OCI-LY1 (cell line): Measurements from ENCODE around the gene COL11A2.

Experiments
- H2AFZ ChIP-seq: fragments of 200-600 bp; sonication (generic), shearing (Covaris generic); 2 replicates; pipeline ENCODE4 v1.6.0; 2014; ENCODE audit warnings: antibody characterized with exemption, mild to moderate bottlenecking, low read length
- H3F3A ChIP-seq: fragments of 200-600 bp; sonication (generic), shearing (Covaris generic); 2 replicates; pipeline ENCODE4 v1.6.0; 2014; ENCODE audit warnings: mild to moderate bottlenecking, antibody characterized with exemption, low read length, moderate library complexity; ENCODE audit not compliant: insufficient read depth
- H3K27ac ChIP-seq: fragments of 200-600 bp; sonication (generic); 2 replicates; pipeline ENCODE4 v1.5.1; 2014; ENCODE audit warnings: low read length, mixed run types, mild to moderate bottlenecking, low read depth; ENCODE audit not compliant: poor library complexity, severe bottlenecking
- H3K27me3 ChIP-seq: fragments of 200-600 bp; sonication (generic); 2 replicates; pipeline ENCODE4 v1.6.0; 2014; ENCODE audit warnings: antibody characterized with exemption, mild to moderate bottlenecking, low read length, moderate library complexity; ENCODE audit not compliant: insufficient read depth
- H3K36me3 ChIP-seq: fragments of 200-600 bp; sonication (generic); 2 replicates; pipeline ENCODE4 v1.6.1; 2014; ENCODE audit warnings: mild to moderate bottlenecking, antibody characterized with exemption, low read length, moderate library complexity, mixed read lengths; ENCODE audit not compliant: insufficient read depth
- H3K4me1 ChIP-seq: fragments of 200-600 bp; sonication (generic); 2 replicates; pipeline ENCODE4 v1.5.1; 2014; ENCODE audit warnings: mild to moderate bottlenecking, low read length, moderate library complexity; ENCODE audit not compliant: insufficient read depth, severe bottlenecking
- H3K4me2 ChIP-seq: fragments of 200-600 bp; sonication (generic), shearing (Covaris generic); 2 replicates; pipeline ENCODE4 v1.6.1; 2014; ENCODE audit warnings: low read length
- H3K4me3 ChIP-seq: fragments of 200-600 bp; sonication (generic); 2 replicates; pipeline ENCODE4 v1.5.1; 2014; ENCODE audit warnings: low read length, low read depth, mild to moderate bottlenecking, mixed read lengths; ENCODE audit not compliant: poor library complexity, severe bottlenecking
- H3K79me2 ChIP-seq: fragments of 200-600 bp; shearing (Covaris generic); 2 replicates; pipeline ENCODE4 v1.6.1; 2016; ENCODE audit warnings: mixed run types, low read length, mixed read lengths; ENCODE audit not compliant: insufficient read depth
- H3K9ac ChIP-seq: fragments of 200-600 bp; sonication (generic), shearing (Covaris generic); 2 replicates; pipeline ENCODE4 v1.6.1; 2014; ENCODE audit warnings: mild to moderate bottlenecking, low read length, mixed read lengths
- H3K9me2 ChIP-seq: fragments of 200-600 bp; sonication (generic), shearing (Covaris generic); 2 replicates; pipeline ENCODE4 v1.6.1; 2014; ENCODE audit warnings: low read depth, mild to moderate bottlenecking, low read length, mixed read lengths
- H3K9me3 ChIP-seq: fragments of 200-600 bp; shearing (Covaris generic); 2 replicates; pipeline ENCODE4 v1.6.1; 2014; ENCODE audit warnings: low read length, mixed read lengths
- H4K20me1 ChIP-seq: fragments of 200-600 bp; sonication (generic), shearing (Covaris generic); 2 replicates; pipeline ENCODE4 v1.6.0; 2016; ENCODE audit warnings: mild to moderate bottlenecking, low read length; ENCODE audit not compliant: insufficient read depth
- CTCF ChIP-seq: fragments of 200-600 bp; sonication (generic), shearing (Covaris generic); IDR thresholded peaks from 2 replicates; pipeline ENCODE4 v1.5.1; 2017; ENCODE audit warnings: mild to moderate bottlenecking, antibody characterized with exemption, low read length, moderate library complexity, mixed read lengths
- EZH2 ChIP-seq: fragments of 200-600 bp; sonication (generic), shearing (Covaris generic); IDR thresholded peaks from 2 replicates; pipeline ENCODE4 v1.8.0; 2017; ENCODE audit warnings: borderline replicate concordance, mixed run types, mild to moderate bottlenecking, antibody characterized with exemption, low read length, moderate library complexity, mixed read lengths

Gene COL11A2

GRCh38 chr6:33189164-33189563, 3.1 kb downstream of the COL11A2 start:
- Histone ChIP-seq H3K27me3 (peaks cover 13% of the 10 kb centered on the region), H3K36me3 (peaks cover 8% of the 10 kb centered on the region), H3K9me3 (no peaks in the 10 kb centered on the region), H3K9me2 (no peaks in the 10 kb centered on the region), H3K4me2 (no peak overlapping the region), H3F3A (no peaks in the 10 kb centered on the region), H2AFZ (no peak overlapping the region), H3K4me3 (no peak overlapping the region), H3K4me1 (peaks cover 10% of the 10 kb centered on the region), H3K9ac (no peak overlapping the region), H3K79me2 (no peaks in the 10 kb centered on the region), H3K27ac (no peak overlapping the region), H4K20me1 (no peaks in the 10 kb centered on the region)
- TF ChIP-seq CTCF, result no peak
- TF ChIP-seq EZH2, result no peak

DNA sequence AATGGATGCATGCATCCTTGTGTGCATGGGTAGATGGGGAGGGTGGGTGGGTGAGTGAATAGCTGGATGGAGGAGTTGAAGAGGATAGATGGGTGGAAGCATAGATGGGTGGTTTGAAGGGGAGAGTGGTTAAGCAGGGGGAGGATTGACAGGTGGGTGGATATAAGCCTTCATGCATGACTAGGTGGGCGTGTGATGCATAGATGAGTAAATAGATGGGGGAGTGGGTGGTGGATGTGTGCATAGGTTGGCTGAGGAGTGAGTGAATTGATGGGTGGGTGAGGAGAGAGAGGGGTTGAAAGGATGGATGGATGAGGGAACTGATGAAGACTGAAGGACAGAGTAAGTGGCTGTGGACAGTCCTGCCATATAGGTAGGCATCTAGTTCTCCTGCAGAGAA, 4.5 kb downstream of the COL11A2 start:
- Histone ChIP-seq H3K9me2 (no peaks in the 10 kb centered on the region), H4K20me1 (no peaks in the 10 kb centered on the region), H3K27me3 (peaks cover 12% of the 10 kb centered on the region), H3K9me3 (no peaks in the 10 kb centered on the region), H3K9ac (no peak overlapping the region), H3K27ac (no peak overlapping the region), H3K79me2 (no peaks in the 10 kb centered on the region), H3K4me2 (no peak overlapping the region), H2AFZ (no peak overlapping the region), H3F3A (no peaks in the 10 kb centered on the region), H3K4me3 (no peak overlapping the region), H3K4me1 (peaks cover 12% of the 10 kb centered on the region), H3K36me3 (no peaks in the 10 kb centered on the region)
- TF ChIP-seq CTCF (no peak), EZH2 (no peak)

DNA sequence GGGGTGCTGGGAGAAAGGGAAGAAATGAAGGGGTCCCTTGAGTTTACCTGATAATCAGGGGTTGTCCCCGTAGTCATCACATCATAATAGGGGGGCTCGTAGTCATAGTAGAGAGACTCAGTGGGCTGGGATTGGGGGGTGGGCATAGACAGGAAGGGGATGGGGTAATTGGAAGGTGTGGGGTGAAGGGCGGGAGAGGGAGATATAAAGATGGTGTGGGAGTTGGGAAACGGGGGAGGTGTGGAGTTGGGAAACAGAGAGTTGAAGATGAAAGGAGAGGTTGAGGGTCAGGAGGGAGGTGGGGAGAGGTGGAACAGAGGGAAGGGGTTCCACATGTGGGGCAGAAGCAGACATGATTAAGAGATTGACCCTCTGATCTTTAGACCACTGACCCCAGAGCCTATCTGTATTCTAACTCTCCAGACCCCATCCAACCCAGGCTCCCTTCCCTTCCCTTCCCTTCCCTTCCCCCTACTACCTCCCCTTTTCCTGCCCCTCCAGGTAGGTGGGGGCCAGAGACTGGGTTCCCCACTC, 6.5 kb downstream of the COL11A2 start:
- TF ChIP-seq CTCF (no peak), EZH2 (no peak)
- no peak overlapping the region for H3K4me3 ChIP-seq
- no peaks in the 10 kb centered on the region for H3K9me3 ChIP-seq
- H3K27me3 ChIP-seq, result no peaks in the 10 kb centered on the region; the same call in none of the 2 replicates
- H4K20me1 ChIP-seq, result no peaks in the 10 kb centered on the region
- no peaks in the 10 kb centered on the region for H3K9me2 ChIP-seq
- no peaks in the 10 kb centered on the region for H3K79me2 ChIP-seq
- H3K4me2 ChIP-seq, result no peak overlapping the region
- H3K27ac ChIP-seq, result no peak overlapping the region
- no peak overlapping the region for H2AFZ ChIP-seq
- H3K4me1 ChIP-seq, result peaks cover 8% of the 10 kb centered on the region
- H3F3A ChIP-seq, result no peaks in the 10 kb centered on the region
- no peak overlapping the region for H3K9ac ChIP-seq
- H3K36me3 ChIP-seq, result no peaks in the 10 kb centered on the region
